Mucosa of stomach (tissue), 1 donor: ENCODE results near the gene GAS2L2.

Experiments used
- H3K27me3 ChIP-seq: one replicate; pipeline ENCODE4 v1.7.0; 2013; ENCODE audit warnings: mild to moderate bottlenecking, low read length; ENCODE audit not compliant: control insufficient read depth, insufficient read depth
- H3K36me3 ChIP-seq: one replicate; pipeline ENCODE4 v1.7.0; 2013; ENCODE audit warnings: low read length; ENCODE audit not compliant: control insufficient read depth, insufficient read depth
- H3K4me1 ChIP-seq: one replicate; pipeline ENCODE4 v1.7.0; 2013; ENCODE audit warnings: mild to moderate bottlenecking, low read length; ENCODE audit not compliant: control insufficient read depth, insufficient read depth
- H3K4me3 ChIP-seq: one replicate; pipeline ENCODE4 v1.7.0; 2013; ENCODE audit warnings: low read length
- H3K9ac ChIP-seq: one replicate; pipeline ENCODE4 v1.7.0; 2013; ENCODE audit warnings: mild to moderate bottlenecking, low read length, moderate library complexity
- H3K9me3 ChIP-seq: one replicate; pipeline ENCODE4 v1.7.0; 2013; ENCODE audit warnings: mild to moderate bottlenecking, low read length, moderate library complexity; ENCODE audit not compliant: control insufficient read depth
- donor health status: Pancreatic carcinoma.

GAS2L2 gene

DNA sequence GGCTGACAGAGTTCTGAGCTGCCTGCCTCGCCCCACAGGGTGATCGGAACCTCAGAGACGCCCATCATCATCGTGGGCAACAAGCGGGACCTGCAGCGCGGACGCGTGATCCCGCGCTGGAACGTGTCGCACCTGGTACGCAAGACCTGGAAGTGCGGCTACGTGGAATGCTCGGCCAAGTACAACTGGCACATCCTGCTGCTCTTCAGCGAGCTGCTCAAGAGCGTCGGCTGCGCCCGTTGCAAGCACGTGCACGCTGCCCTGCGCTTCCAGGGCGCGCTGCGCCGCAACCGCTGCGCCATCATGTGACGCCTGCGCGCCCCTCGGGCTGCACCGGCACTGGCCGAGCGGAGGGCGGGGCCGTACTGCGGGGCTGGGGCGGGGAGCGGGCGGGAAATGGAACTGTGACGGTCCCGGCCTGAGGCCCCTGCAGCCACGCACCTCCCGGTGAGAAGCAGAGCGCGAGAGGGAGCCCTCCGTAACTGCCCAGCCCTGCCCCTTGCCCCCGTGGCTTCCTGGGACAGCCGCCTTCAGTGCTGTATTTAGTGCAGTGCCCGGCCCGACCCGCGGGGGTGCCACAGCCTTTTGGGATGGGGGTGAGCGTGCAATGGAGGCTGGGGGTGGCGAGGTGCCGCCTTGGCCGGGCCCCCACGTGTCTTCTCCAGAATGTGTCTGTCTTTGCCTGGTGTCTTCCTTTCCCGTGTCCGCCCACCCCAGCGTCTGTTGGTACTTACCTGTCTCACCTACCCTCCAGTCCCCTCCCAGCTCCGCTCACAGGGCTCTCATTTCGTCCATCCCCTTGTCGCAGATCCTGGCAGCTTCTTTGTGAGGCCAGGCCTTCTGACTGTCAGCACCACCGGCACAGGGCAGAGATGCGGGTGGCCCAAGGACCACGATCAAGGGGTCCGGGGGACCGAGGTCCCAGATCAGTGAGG, 11.8 kb downstream of the GAS2L2 start:
- peaks cover 45% of the 10 kb centered on the region for H3K27me3 ChIP-seq

GRCh38 chr17:35740216-35740615, 12.8 kb downstream of the GAS2L2 start:
- H3K9me3 ChIP-seq, result no peaks in the 10 kb centered on the region
- no peak overlapping the region for H3K4me3 ChIP-seq
- peaks cover 45% of the 10 kb centered on the region for H3K27me3 ChIP-seq
- H3K36me3 ChIP-seq, result no peaks in the 10 kb centered on the region
- no peak overlapping the region for H3K9ac ChIP-seq
- no peaks in the 10 kb centered on the region for H3K4me1 ChIP-seq

More for the DNA sequence above, 11.8 kb downstream of the GAS2L2 start:
- Histone ChIP-seq H3K9ac (no peak overlapping the region), H3K9me3 (no peaks in the 10 kb centered on the region), H3K36me3 (no peaks in the 10 kb centered on the region), H3K4me3 (no peak overlapping the region), H3K4me1 (no peaks in the 10 kb centered on the region)

GRCh38 chr17:35738519-35739133, 14.4 kb downstream of the GAS2L2 start:
- Histone ChIP-seq H3K9ac (no peak overlapping the region), H3K36me3 (no peaks in the 10 kb centered on the region), H3K9me3 (no peaks in the 10 kb centered on the region), H3K4me3 (no peak overlapping the region), H3K4me1 (no peaks in the 10 kb centered on the region), H3K27me3 (peaks cover 44% of the 10 kb centered on the region)

DNA sequence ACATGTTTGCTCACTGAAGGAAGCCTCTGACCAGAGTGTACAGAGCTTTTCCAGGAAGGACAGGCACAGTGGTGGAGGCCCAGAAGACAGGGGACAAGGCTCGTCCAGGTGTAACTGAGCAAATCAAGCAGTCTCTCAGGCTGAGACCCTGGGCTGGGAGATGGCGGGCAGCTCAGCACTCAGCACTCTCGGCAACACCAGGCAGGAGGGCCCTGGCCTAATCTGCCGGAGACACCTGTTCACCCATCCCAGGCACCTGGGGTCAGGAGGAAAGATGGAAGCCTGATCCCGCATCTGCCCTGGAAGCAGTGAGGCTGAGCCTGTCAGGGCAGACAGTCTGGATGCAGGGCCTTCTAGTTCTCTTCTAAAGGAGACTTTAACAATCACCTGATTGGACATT, 16.8 kb downstream of the GAS2L2 start:
- Histone ChIP-seq H3K9me3 (no peaks in the 10 kb centered on the region), H3K9ac (no peak overlapping the region), H3K36me3 (no peaks in the 10 kb centered on the region), H3K4me1 (peaks cover 2% of the 10 kb centered on the region), H3K4me3 (no peak overlapping the region), H3K27me3 (peaks cover 27% of the 10 kb centered on the region)

DNA sequence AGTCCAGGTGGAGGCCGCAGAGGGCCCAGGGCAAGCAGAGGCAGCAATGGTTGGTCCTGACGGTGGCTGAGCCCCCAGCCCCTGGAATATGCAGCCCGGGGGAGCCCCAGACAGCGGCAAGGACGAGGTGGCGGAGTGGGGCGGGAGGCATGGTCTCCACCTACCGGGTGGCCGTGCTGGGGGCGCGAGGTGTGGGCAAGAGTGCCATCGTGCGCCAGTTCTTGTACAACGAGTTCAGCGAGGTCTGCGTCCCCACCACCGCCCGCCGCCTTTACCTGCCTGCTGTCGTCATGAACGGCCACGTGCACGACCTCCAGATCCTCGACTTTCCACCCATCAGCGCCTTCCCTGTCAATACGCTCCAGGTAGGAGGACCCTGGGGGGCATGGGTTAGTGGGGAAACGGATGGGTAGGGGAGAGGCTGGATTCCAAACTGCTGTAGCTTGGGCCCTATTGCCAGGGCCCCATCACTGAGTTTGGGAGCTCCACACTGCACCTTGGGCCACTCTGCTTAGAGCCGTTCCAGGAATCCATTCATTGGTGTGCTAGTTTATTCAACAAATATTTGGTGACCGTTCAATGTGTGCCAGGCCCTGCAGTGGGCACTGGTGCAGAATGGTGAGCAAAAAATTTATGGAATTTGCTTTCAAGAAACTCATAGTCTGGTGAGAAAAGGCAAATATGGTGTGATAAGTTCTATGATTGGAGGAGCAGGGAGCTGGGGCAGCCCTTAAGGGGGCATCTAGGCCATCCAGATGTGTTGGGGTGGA, 17.8 kb downstream of the GAS2L2 start:
- H3K36me3 ChIP-seq, result no peaks in the 10 kb centered on the region
- no peaks in the 10 kb centered on the region for H3K9me3 ChIP-seq
- H3K4me1 ChIP-seq, result peaks cover 7% of the 10 kb centered on the region
- H3K27me3 ChIP-seq, result peaks cover 17% of the 10 kb centered on the region
- no peak overlapping the region for H3K9ac ChIP-seq
- H3K4me3 ChIP-seq, result no peak overlapping the region

DNA sequence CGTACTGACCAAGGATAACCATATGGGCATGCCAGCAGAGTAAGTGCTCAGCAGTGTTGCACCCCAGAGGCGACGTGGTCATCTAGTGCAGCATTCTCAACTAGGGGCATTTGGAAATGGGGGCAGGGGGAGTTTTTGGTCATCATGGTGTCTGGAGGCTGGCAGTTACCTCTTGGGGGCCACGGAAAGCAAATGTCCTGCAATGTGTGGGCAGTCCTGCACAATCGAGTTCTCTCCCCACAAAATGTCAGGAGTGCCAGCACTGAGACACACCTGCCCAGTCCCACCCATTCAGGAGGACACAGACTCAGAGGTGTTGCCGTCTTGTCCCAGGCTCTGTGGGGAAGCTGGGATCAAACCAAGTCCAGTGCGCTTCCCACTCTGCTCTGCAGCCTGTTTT, 18.6 kb downstream of the GAS2L2 start:
- Histone ChIP-seq H3K27me3 (peaks cover 9% of the 10 kb centered on the region), H3K4me3 (no peak overlapping the region), H3K36me3 (no peaks in the 10 kb centered on the region), H3K9ac (no peak overlapping the region), H3K4me1 (peaks cover 7% of the 10 kb centered on the region), H3K9me3 (no peaks in the 10 kb centered on the region)

DNA sequence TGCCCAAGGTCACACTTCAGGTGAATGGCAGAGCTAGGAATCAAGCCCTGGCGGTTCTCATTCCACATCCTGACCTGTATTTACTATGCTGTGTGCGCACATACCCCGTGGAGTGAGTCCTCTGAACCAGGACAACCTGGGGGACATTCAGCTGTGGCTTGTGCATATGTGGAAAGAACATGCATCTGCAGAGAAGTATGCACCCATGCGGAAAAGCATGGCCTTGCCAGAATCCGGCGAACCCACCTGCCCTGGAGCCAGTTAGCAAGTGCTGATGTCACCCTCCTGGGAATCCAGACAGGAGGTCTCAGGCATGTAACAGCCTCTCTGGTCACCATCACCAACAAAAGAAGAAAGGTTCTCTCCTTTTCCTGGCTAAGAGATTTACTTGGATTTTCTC, 19.7 kb downstream of the GAS2L2 start:
- Histone ChIP-seq H3K4me3 (no peak overlapping the region), H3K4me1 (peaks cover 7% of the 10 kb centered on the region), H3K36me3 (no peaks in the 10 kb centered on the region), H3K27me3 (peaks cover 7% of the 10 kb centered on the region), H3K9me3 (no peaks in the 10 kb centered on the region), H3K9ac (no peak overlapping the region)

GRCh38 chr17:35732806-35733136, 20.3 kb downstream of the GAS2L2 start:
- Histone ChIP-seq H3K9ac (no peak overlapping the region), H3K4me1 (peaks cover 7% of the 10 kb centered on the region), H3K27me3 (peaks cover 7% of the 10 kb centered on the region), H3K9me3 (no peaks in the 10 kb centered on the region), H3K4me3 (no peak overlapping the region), H3K36me3 (no peaks in the 10 kb centered on the region)

- no peak overlapping the region for H3K9ac ChIP-seq
Observed at GRCh38 chr17:35731917-35732805, 20.9 kb downstream of the GAS2L2 start.

GRCh38 chr17:35731239-35731916, 21.7 kb downstream of the GAS2L2 start, which contains the start of gene RASL10B:
Gene RASL10B (plus strand): TSS chr17:35731639. CDS start chr17:35735185, 3,546 bp downstream.
- peaks cover 4% of the 10 kb centered on the region for H3K36me3 ChIP-seq
- H3K9me3 ChIP-seq, result no peaks in the 10 kb centered on the region
- peak within 1 kb of the TSS; percentile 57 for H3K9ac ChIP-seq
- H3K27me3 ChIP-seq, result peaks cover 7% of the 10 kb centered on the region
- no peak within 1 kb of the TSS for H3K4me3 ChIP-seq
- peaks cover 7% of the 10 kb centered on the region for H3K4me1 ChIP-seq

More at GRCh38 chr17:35731917-35732805, 20.9 kb downstream of the GAS2L2 start:
- Histone ChIP-seq H3K27me3 (peaks cover 7% of the 10 kb centered on the region), H3K36me3 (no peaks in the 10 kb centered on the region), H3K9me3 (no peaks in the 10 kb centered on the region), H3K4me1 (peaks cover 7% of the 10 kb centered on the region), H3K4me3 (no peak overlapping the region)
